ENCODE data around the gene TNPO2. TPM values are rescaled to one million over a fixed set of nuclear protein-coding genes. Genes with fewer than 3 reads are reported as not detected.
A peak's percentile ranks its signal among the peaks of the same experiment; 100 is the strongest.

The TNPO2 gene
- total and polyA plus RNA-seq, 2 of the 13 experiments (the other 11 are each of a cell fraction or from before 2014, with no cell fraction given): 31.7 to 61.0 TPM

GRCh38 chr19:12736995-12737834 is 13.5 kb upstream of the TNPO2 start, which contains the start of gene GET3 (continued):
- no peak for TF ChIP-seq ZSCAN25 (CRISPR knock-in tag; IDR thresholded peaks at IDR 0.05)
- no peak for TF ChIP-seq ZNF34 (CRISPR knock-in tag; IDR thresholded peaks at IDR 0.05; ENCODE audit: borderline replicate concordance)
- no peak for TF ChIP-seq ZBTB26 (CRISPR knock-in tag; IDR thresholded peaks at IDR 0.05; ENCODE audit: borderline replicate concordance)
- TF ChIP-seq, protein P1, sequence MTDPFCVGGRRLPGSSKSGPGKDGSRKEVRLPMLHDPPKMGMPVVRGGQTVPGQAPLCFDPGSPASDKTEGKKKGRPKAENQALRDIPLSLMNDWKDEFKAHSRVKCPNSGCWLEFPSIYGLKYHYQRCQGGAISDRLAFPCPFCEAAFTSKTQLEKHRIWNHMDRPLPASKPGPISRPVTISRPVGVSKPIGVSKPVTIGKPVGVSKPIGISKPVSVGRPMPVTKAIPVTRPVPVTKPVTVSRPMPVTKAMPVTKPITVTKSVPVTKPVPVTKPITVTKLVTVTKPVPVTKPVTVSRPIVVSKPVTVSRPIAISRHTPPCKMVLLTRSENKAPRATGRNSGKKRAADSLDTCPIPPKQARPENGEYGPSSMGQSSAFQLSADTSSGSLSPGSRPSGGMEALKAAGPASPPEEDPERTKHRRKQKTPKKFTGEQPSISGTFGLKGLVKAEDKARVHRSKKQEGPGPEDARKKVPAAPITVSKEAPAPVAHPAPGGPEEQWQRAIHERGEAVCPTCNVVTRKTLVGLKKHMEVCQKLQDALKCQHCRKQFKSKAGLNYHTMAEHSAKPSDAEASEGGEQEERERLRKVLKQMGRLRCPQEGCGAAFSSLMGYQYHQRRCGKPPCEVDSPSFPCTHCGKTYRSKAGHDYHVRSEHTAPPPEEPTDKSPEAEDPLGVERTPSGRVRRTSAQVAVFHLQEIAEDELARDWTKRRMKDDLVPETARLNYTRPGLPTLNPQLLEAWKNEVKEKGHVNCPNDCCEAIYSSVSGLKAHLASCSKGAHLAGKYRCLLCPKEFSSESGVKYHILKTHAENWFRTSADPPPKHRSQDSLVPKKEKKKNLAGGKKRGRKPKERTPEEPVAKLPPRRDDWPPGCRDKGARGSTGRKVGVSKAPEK (CRISPR knock-in tag; IDR thresholded peaks at IDR 0.05; ENCODE audit: borderline replicate concordance): no peak
- TF ChIP-seq ZNF333 (CRISPR knock-in tag; IDR thresholded peaks at IDR 0.05; ENCODE audit: borderline replicate concordance): no peak
- no peak for TF ChIP-seq ZNF609 (CRISPR knock-in tag; IDR thresholded peaks at IDR 0.05; ENCODE audit: borderline replicate concordance)
- peak; percentile 78 for TF ChIP-seq TGIF2 (CRISPR knock-in tag; IDR thresholded peaks at IDR 0.05)
- TF ChIP-seq ZMYM4 (CRISPR knock-in tag; IDR thresholded peaks at IDR 0.05): peak; percentile 25
- TF ChIP-seq, protein P2, sequence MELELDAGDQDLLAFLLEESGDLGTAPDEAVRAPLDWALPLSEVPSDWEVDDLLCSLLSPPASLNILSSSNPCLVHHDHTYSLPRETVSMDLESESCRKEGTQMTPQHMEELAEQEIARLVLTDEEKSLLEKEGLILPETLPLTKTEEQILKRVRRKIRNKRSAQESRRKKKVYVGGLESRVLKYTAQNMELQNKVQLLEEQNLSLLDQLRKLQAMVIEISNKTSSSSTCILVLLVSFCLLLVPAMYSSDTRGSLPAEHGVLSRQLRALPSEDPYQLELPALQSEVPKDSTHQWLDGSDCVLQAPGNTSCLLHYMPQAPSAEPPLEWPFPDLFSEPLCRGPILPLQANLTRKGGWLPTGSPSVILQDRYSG (CRISPR knock-in tag; IDR thresholded peaks at IDR 0.05): no peak
- TF ChIP-seq SIN3B (IDR thresholded peaks at IDR 0.05; ENCODE audit: low read length): peak; percentile 99
- TF ChIP-seq HCFC1 (IDR thresholded peaks at IDR 0.05; ENCODE audit: low read depth, low read length): peak; percentile 54; the same call in 1 of the 2 replicates
- no peak for TF ChIP-seq ZNF549 (CRISPR knock-in tag; IDR thresholded peaks at IDR 0.05)
- peak; percentile 98 for TF ChIP-seq YY1 (IDR thresholded peaks at IDR 0.05; ENCODE audit: insufficient read depth, insufficient replicate concordance, low read depth, low read length)
- no peak for TF ChIP-seq FOSL1 (CRISPR knock-in tag; IDR thresholded peaks at IDR 0.05; ENCODE audit: borderline replicate concordance)
- TF ChIP-seq POLR2G (IDR thresholded peaks at IDR 0.05; ENCODE audit: low read depth, low read length): peak; percentile 78
- no peak for TF ChIP-seq ZBTB14 (CRISPR knock-in tag; IDR thresholded peaks at IDR 0.05)
- no peak; the same call in 1 of the 2 replicates for TF ChIP-seq ZNF232 (CRISPR knock-in tag; IDR thresholded peaks at IDR 0.05; ENCODE audit: borderline replicate concordance)
- TF ChIP-seq ZNF331 (CRISPR knock-in tag; IDR thresholded peaks at IDR 0.05): no peak
